Fibroblast of lung (primary cell): ENCODE results near the gene CCHCR1.

Experiments used
- EZH2 ChIP-seq: IDR thresholded peaks from 2 replicates; pipeline ENCODE4 v1.5.1; 2012; ENCODE audit warnings: low read length, control low read depth, mild to moderate bottlenecking; ENCODE audit errors: missing control alignments
- TF ChIP-seq, protein P1 (sequence below), 2 donors: IDR thresholded peaks in 1 of 2; conservative IDR thresholded peaks in 1 of 2; 1 replicate in 1 of 2; 2 replicates in 1 of 2; pipeline ENCODE4 v1.5.1; 2011 to 2012; ENCODE audit warnings: low read length in 2 of 2, control low read depth in 1 of 2, inconsistent platforms in 1 of 2, low read depth in 1 of 2, mild to moderate bottlenecking in 1 of 2

DNA sequence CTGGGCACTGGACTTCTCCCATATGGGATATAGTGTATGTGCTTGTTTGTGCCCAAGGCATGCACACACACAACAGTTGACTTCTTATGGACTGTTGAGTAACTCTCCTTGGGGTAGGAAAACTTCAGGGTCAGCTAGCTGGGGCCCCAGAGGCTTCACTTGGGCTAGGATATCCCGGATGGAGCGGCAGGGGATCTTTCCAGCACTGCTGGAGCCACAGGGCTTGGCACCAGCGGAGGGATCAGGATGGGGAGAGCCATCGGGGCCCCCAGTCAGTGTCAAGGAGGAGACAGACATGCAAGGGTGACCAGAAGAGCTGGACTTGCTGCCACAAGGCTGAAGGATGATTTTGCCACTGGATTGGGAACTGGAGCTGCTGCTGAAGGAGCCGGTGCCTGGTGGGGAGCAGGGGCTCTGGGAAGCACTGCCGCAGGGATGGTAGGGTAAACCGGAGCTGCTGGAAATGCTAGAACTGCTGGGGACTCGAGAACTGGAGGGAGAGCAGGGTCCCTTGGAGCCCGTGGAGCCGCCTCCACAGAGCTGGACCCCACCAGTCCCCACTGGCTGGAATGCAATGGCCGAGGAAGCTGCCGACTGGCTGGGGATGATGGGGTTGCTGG is 41.6 kb downstream of the CCHCR1 start:
- TF ChIP-seq, protein P1, sequence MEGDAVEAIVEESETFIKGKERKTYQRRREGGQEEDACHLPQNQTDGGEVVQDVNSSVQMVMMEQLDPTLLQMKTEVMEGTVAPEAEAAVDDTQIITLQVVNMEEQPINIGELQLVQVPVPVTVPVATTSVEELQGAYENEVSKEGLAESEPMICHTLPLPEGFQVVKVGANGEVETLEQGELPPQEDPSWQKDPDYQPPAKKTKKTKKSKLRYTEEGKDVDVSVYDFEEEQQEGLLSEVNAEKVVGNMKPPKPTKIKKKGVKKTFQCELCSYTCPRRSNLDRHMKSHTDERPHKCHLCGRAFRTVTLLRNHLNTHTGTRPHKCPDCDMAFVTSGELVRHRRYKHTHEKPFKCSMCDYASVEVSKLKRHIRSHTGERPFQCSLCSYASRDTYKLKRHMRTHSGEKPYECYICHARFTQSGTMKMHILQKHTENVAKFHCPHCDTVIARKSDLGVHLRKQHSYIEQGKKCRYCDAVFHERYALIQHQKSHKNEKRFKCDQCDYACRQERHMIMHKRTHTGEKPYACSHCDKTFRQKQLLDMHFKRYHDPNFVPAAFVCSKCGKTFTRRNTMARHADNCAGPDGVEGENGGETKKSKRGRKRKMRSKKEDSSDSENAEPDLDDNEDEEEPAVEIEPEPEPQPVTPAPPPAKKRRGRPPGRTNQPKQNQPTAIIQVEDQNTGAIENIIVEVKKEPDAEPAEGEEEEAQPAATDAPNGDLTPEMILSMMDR (conservative IDR thresholded peaks at IDR 0.05 in 1 of 2, IDR thresholded peaks at IDR 0.05 in 1 of 2; ENCODE audit: low read depth in 1 of 2, low read length in 2 of 2) = no peak
- TF ChIP-seq EZH2 = no peak
